Measurements from ENCODE around the gene TMEM259.

The TMEM259 gene

DNA sequence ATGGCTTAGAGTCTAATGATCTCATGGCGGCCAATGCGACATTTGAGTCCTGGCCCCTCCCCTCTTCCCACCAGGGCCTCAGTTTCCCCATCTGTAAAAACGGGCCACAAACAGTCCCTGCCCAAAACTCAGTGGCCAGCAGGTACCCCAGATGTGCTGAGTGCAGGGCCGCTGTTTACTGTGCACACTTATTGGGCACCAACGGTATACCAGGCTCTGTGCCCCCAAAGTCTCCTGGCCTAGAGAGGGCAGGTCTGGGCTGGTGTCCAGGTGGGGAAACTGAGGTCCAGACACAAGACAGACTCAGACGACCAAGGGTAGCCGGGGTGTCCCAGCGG is 60.4 kb downstream of the TMEM259 start:
- DNase-seq (ENCODE audit: low read depth) = no peak

DNA sequence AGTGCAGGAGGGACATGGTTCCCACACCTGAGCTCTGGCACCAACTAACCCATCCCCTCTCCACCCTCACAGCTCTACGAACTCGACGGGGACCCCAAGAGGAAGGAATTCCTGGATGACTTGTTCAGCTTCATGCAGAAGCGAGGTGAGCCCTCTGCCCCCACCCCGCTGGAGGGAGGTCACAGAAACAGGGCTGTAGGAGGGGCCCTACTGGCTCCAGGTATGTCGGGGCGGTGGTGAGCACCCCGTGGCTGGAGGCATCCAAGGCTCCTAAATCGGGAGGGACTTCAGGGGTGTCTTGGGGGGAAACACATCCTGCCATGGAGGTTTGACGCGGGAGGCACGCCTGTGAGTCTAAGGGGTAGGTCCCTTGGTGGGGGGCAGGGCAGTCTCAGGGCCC is 60.9 kb downstream of the TMEM259 start:
- no peak for DNase-seq (ENCODE audit: low read depth)
